NCI-H460 (cell line): Measurements from ENCODE around the gene CHRD. TPM values are rescaled to one million over a fixed set of nuclear protein-coding genes. Genes with fewer than 3 reads are reported as not detected.

Experiments used
- DNase-seq: peaks from one replicate; pipeline ENCODE4 v3.0.0-alpha.2; 2016; ENCODE audit warnings: low read depth; ENCODE audit errors: extremely low read depth
- total RNA-seq: library from RNA; depleted of rRNA; stranded (reverse); fragments of >200 nt; shearing (Covaris generic); gene quantifications from 2 replicates; pipeline ENCODE4 v1.2.3, GENCODE V29; 2014

The CHRD gene
- total RNA-seq, 1 experiment from 2014 or later = 0.07 TPM

DNA sequence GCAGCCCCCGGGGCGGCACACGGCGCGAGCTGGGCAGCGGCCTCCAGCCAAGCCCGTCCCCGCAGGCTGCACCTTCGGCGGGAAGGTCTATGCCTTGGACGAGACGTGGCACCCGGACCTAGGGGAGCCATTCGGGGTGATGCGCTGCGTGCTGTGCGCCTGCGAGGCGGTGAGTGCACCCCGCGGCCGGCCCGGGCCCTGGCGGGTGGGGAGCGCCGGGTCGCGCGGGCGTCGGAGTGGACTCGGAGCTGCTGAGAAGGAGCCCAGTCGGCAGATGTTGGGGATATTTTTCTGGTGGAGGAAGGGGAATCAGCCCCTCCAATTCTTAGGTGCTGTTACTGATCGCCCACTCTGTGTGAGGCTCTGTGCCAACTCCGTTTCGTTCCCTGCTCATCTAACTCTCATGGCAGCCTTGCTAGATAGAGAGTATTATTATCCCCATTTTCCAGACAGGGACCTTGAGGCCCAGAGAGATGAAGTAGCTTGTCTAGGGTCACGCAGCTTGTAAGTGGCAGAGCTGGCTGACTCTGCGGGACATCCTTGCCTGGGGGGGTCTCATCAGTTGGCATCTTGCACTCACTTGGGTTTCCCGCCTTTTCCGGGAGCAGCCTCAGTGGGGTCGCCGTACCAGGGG is 890 bp downstream of the CHRD start:
- no peak for DNase-seq

DNA sequence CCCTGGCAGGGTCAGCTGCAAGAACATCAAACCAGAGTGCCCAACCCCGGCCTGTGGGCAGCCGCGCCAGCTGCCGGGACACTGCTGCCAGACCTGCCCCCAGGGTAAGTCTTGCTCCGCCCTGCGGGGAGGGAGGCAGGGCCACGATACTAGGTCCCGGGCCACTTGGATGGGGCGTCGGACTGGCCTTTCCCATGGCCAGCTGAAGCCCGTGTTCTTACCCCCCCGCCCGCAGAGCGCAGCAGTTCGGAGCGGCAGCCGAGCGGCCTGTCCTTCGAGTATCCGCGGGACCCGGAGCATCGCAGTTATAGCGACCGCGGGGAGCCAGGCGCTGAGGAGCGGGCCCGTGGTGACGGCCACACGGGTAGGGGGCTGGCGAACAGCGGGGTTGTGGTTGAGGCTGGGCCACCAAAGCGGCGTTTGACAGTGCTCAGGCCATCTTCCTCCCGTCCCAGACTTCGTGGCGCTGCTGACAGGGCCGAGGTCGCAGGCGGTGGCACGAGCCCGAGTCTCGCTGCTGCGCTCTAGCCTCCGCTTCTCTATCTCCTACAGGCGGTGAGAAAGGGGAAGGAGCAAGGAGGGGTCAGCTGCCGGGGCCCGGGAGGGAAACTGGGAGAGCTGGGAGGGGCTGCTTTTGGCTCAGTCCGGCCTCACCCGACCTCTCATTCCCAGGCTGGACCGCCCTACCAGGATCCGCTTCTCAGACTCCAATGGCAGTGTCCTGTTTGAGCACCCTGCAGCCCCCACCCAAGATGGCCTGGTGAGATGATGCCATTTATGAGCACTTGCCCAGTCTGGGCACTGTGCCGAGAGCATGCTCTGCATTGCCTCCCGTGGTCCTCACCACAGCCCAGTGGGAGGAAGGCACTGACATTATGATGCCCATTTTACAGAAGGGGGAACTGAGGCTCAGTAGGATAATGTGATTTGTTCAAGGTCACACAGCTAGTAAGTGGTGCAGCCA is 1.7 kb downstream of the CHRD start:
- no peak for DNase-seq

- DNase-seq = no peak
Measured at GRCh38 chr3:184382326-184383032, 2.6 kb downstream of the CHRD start.

DNA sequence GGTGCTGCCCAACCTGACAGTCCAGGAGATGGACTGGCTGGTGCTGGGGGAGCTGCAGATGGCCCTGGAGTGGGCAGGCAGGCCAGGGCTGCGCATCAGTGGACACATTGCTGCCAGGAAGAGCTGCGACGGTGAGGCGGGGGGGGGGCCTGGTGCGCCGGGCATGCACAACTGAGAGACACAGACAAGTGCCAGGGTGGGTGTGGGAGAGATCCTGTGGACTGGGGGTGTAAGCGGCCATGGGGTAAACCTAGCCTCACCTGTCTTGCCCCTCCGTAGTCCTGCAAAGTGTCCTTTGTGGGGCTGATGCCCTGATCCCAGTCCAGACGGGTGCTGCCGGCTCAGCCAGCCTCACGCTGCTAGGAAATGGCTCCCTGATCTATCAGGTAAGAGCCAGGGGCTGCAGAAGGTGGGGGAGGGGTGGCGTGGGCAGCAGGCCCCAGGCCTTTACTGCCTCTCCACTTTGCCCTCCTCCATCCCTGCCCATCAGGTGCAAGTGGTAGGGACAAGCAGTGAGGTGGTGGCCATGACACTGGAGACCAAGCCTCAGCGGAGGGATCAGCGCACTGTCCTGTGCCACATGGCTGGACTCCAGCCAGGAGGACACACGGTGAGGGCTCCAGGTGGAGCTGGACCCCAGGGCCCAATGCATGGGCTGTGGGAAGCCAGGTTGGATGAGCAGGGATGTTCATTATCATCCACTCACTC is 3.3 kb downstream of the CHRD start:
- DNase-seq = no peak

GRCh38 chr3:184384342-184384741 is 4.5 kb downstream of the CHRD start:
- DNase-seq = no peak

DNA sequence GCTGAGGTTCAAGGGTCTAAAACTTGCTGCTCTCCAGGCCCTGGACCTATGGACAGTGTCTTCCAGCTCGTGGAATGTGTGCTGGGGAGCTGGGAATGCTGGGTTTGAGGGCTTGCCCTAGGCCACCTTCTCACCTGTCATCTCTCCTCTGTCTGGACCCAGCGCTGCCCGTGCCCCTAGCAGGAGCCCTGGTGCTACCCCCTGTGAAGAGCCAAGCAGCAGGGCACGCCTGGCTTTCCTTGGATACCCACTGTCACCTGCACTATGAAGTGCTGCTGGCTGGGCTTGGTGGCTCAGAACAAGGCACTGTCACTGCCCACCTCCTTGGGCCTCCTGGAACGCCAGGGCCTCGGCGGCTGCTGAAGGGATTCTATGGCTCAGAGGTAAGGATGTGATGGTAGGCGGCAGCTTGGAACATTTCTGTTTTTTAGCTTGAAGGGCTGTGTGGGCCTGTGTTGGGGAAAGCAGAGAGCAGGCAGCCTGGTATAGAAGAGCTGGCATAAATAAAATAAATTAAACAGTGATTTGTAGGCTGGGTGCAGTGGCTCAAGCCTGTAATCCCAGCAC is 5.1 kb downstream of the CHRD start:
- no peak for DNase-seq

- DNase-seq = no peak
Measured at GRCh38 chr3:184386047-184386806, 6.4 kb downstream of the CHRD start.

GRCh38 chr3:184387174-184387714 is 7.4 kb downstream of the CHRD start:
- no peak for DNase-seq

- DNase-seq = no peak
Measured at GRCh38 chr3:184388164-184388935, 8.5 kb downstream of the CHRD start.

DNA sequence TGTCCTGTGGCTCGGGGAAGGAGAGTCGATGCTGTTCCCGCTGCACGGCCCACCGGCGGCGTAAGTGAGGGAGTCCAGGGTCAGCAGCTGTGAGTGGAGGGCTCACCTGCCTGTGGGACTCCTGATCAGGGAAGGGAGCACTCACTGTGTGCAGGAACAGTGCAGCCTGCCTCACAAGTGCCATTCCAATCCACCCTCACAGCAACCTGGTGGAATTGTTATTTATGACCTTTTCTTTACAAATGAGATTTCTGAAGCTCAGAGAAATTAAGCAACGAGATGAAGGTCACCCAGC is 9.0 kb downstream of the CHRD start:
- DNase-seq = no peak

DNA sequence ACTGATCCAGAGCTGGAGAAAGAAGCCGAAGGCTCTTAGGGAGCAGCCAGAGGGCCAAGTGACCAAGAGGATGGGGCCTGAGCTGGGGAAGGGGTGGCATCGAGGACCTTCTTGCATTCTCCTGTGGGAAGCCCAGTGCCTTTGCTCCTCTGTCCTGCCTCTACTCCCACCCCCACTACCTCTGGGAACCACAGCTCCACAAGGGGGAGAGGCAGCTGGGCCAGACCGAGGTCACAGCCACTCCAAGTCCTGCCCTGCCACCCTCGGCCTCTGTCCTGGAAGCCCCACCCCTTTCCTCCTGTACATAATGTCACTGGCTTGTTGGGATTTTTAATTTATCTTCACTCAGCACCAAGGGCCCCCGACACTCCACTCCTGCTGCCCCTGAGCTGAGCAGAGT is 9.5 kb downstream of the CHRD start:
- no peak for DNase-seq

DNA sequence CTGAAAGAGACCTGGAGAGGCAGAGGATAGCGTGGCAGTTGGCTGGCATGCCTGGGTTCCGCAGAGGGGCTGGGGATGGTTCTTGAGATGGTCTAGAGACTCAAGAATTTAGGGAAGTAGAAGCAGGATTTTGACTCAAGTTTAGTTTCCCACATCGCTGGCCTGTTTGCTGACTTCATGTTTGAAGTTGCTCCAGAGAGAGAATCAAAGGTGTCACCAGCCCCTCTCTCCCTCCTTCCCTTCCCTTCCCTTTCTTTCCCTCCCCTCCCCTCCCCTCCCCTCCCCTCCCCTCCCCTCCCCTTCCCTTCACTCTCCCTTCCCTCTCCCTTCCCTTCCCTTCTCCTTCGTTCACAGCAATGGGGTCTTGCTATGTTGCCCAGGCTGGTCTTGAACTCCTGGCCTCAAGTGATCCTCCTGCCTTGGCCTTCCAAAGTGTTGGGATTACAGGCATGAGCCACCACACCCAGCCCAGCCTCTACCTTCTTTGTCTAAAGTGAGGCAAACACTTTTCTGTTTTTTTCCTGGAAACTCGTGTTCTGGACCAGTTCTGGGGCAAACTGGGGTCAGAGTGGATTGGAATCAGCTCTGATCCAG is 10.2 kb downstream of the CHRD start:
- no peak for DNase-seq

DNA sequence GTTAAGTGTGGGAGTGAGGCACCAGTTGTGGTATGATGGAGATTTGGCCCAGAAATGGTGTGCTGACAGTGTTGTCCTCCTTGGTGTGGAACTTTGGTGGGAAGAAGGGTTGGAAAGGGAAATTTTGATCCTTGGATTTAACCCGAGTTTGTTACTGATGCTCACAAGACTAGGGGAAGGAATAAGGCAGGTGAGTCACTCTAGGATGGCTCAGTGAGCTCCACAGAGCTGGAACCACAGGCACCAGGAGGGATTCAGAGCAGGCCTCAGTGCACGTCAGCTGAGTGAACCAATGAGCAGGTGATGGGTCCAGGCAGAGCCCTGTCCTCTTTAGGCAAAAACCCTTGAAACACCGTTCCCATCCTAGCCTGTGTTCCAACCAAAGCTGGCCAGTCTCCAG is 11.4 kb downstream of the CHRD start:
- DNase-seq = no peak

DNA sequence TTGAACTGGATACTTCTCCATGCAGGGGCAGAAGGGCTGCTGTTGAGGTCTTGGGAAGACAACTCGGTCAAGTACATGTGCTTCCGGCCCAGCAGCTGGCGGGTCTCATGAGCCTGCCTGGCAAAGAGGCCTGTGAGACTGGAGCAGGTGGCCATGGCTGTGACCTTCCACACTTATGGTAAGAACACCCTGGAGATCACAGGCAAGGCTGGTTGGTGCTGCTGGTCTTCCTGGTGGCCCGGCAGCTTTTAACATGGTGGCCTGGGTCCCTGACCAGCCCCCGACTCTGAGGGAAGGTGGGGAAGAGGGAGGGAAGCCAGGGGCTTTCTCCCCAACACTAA is 15.4 kb downstream of the CHRD start:
- no peak for DNase-seq

- DNase-seq = no peak
Measured at GRCh38 chr3:184399410-184399809, 19.6 kb downstream of the CHRD start.

GRCh38 chr3:184405075-184406030 is 25.5 kb downstream of the CHRD start:
- DNase-seq = no peak

- DNase-seq = no peak
Measured at GRCh38 chr3:184409331-184409926, 29.6 kb downstream of the CHRD start.
